Measurements from ENCODE around the gene TAS1R2.
"Not testable (repeated sequence)": the region's sequence is repeated elsewhere in the genome, so short reads cannot be mapped to it uniquely, and the experiment has no call there.

The TAS1R2 gene

GRCh38 chr1:18840145-18840544, 19.3 kb downstream of the TAS1R2 start:
- no peak for TF ChIP-seq CTCF (IDR thresholded peaks at IDR 0.05)
- Histone ChIP-seq H3K4me3 (ENCODE audit: low read depth in 1 of 2, low read length in 1 of 2) (no peak overlapping the region), H3K36me3 (no peaks in the 10 kb centered on the region), H3K9me3 (no peaks in the 10 kb centered on the region), H3K4me1 (ENCODE audit: control insufficient read depth in 1 of 2, insufficient read depth in 1 of 2, low read depth in 1 of 2, low read length in 1 of 2) (no peaks in the 10 kb centered on the region), H3K27me3 (peaks cover 7% of the 10 kb centered on the region), H3K27ac (no peak overlapping the region)

DNA sequence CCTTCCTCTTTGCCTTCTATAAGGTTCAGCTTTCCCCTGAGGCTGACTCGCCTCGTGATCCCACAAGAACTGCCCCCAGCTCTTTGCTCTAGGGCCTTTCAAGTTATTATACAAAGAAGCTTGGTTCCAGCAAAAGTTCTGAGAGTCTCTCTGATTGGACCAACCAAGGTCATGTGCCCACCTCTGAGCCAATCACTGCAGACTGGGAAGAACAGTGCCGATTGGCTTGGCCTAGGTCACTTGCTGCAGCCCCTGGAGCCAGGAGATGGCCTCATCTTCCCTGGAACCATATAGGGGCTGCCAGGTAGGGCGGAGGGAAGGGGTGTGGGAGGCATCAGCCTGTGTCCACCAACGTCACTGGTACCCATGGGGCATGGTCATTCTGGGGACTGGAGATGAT, 22.8 kb downstream of the TAS1R2 start:
- Histone ChIP-seq H3K36me3 (no peaks in the 10 kb centered on the region), H3K4me3 (ENCODE audit: low read depth in 1 of 2, low read length in 1 of 2) (no peak overlapping the region), H3K4me1 (ENCODE audit: control insufficient read depth in 1 of 2, insufficient read depth in 1 of 2, low read depth in 1 of 2, low read length in 1 of 2) (no peaks in the 10 kb centered on the region), H3K27ac (no peak overlapping the region), H3K9me3 (no peaks in the 10 kb centered on the region), H3K27me3 (peaks cover 22% of the 10 kb centered on the region)
- TF ChIP-seq CTCF (IDR thresholded peaks at IDR 0.05): no peak

- not testable (repeated sequence) for H3K36me3 ChIP-seq; H3K9me3 ChIP-seq; H3K4me3 ChIP-seq (ENCODE audit: low read depth in 1 of 2, low read length in 1 of 2); H3K4me1 ChIP-seq (ENCODE audit: control insufficient read depth in 1 of 2, insufficient read depth in 1 of 2, low read depth in 1 of 2, low read length in 1 of 2); H3K27ac ChIP-seq
- H3K27me3 ChIP-seq: peaks cover 28% of the 10 kb centered on the region
These were observed 27.1 kb downstream of the TAS1R2 start for GRCh38 chr1:18832319-18832718.

DNA sequence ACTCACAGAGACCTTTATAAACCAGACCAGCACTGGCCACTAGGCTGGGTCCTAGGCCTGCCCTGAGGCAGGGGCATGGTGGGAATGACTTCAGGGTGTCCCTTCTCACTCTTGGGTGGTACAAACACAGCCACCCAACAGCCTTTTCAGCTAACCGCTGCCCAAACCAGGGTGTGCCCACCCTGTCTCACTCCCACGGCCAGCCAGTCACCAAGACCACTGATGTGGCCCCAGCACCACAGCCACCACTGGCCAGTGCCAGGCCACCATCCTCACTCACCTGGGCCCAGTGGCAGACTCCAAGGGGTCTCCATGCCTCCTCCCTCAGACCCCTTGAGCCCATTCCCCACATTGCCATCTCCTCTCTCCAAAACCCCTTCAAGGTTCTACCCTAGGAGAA, 27.8 kb downstream of the TAS1R2 start:
- Histone ChIP-seq H3K27ac (no peak overlapping the region), H3K9me3 (no peaks in the 10 kb centered on the region), H3K4me3 (ENCODE audit: low read depth in 1 of 2, low read length in 1 of 2) (no peak overlapping the region), H3K36me3 (no peaks in the 10 kb centered on the region), H3K4me1 (ENCODE audit: control insufficient read depth in 1 of 2, insufficient read depth in 1 of 2, low read depth in 1 of 2, low read length in 1 of 2) (no peaks in the 10 kb centered on the region), H3K27me3 (peaks cover 28% of the 10 kb centered on the region)
- TF ChIP-seq CTCF (IDR thresholded peaks at IDR 0.05): no peak

- Histone ChIP-seq H3K27me3 (peaks cover 26% of the 10 kb centered on the region), H3K4me1 (ENCODE audit: control insufficient read depth in 1 of 2, insufficient read depth in 1 of 2, low read depth in 1 of 2, low read length in 1 of 2) (no peaks in the 10 kb centered on the region), H3K9me3 (no peaks in the 10 kb centered on the region), H3K4me3 (ENCODE audit: low read depth in 1 of 2, low read length in 1 of 2) (no peak overlapping the region), H3K27ac (no peak overlapping the region), H3K36me3 (no peaks in the 10 kb centered on the region)
- TF ChIP-seq CTCF (IDR thresholded peaks at IDR 0.05): no peak
These were observed 28.9 kb downstream of the TAS1R2 start for GRCh38 chr1:18830596-18830995.

- peaks cover 17% of the 10 kb centered on the region for H3K27me3 ChIP-seq
- no peaks in the 10 kb centered on the region for H3K36me3 ChIP-seq
- H3K9me3 ChIP-seq: no peaks in the 10 kb centered on the region
- TF ChIP-seq CTCF (IDR thresholded peaks at IDR 0.05): no peak
- H3K4me1 ChIP-seq (ENCODE audit: control insufficient read depth in 1 of 2, insufficient read depth in 1 of 2, low read depth in 1 of 2, low read length in 1 of 2): no peaks in the 10 kb centered on the region
- H3K27ac ChIP-seq: no peak overlapping the region
- no peak overlapping the region for H3K4me3 ChIP-seq (ENCODE audit: low read depth in 1 of 2, low read length in 1 of 2)
These were observed 29.8 kb downstream of the TAS1R2 start for GRCh38 chr1:18829671-18830070.
